GF-D8 (cell line): ENCODE measurements around the gene CYP4A11.
"Not testable (repeated sequence)": the region's sequence is repeated elsewhere in the genome, so short reads cannot be mapped to it uniquely, and the experiment has no call there.

ENCODE experiments used
- DNase-seq: peaks from one replicate; lab custom pipeline; 2025; lab: John Stamatoyannopoulos, UW

Gene CYP4A11

GRCh38 chr1:46927249-46927835, 13.9 kb downstream of the CYP4A11 start:
- no peak for DNase-seq

- no peak for DNase-seq
Measured at GRCh38 chr1:46910790-46911189, 30.5 kb downstream of the CYP4A11 start.

- no peak for DNase-seq
Measured at GRCh38 chr1:46903481-46903880, 37.8 kb downstream of the CYP4A11 start.

- DNase-seq: no peak
Measured at GRCh38 chr1:46900401-46900800, 40.9 kb downstream of the CYP4A11 start.

GRCh38 chr1:46881656-46882055, 59.6 kb downstream of the CYP4A11 start:
- DNase-seq: not testable (repeated sequence)
